GM12878 (cell line): Measurements from ENCODE around the gene STK11. TPM values are rescaled to one million over a fixed set of nuclear protein-coding genes. Genes with fewer than 3 reads are reported as not detected.
A peak's percentile ranks its signal among the peaks of the same experiment; 100 is the strongest.

Experiments used
- ATF2 ChIP-seq: IDR thresholded peaks from 2 replicates; pipeline ENCODE4 v1.6.1; 2012; ENCODE audit warnings: low read length, inconsistent platforms
- ATF3 ChIP-seq: IDR thresholded peaks from 2 replicates; pipeline ENCODE4 v1.6.1; 2011; ENCODE audit warnings: low read depth, mild to moderate bottlenecking, low read length, moderate library complexity, borderline replicate concordance; ENCODE audit errors: extremely low read depth
- BCLAF1 ChIP-seq: fragments of 450-650 bp; IDR thresholded peaks from 2 replicates; pipeline ENCODE4 v1.6.1; 2017; ENCODE audit warnings: antibody characterized with exemption, mild to moderate bottlenecking, moderate library complexity
- BRCA1 ChIP-seq: IDR thresholded peaks from 2 replicates; pipeline ENCODE4 v1.6.1; 2011; ENCODE audit warnings: low read depth, low read length, improper control_type of control experiment
- CHD4 ChIP-seq: fragments of 200-600 bp; sonication (generic); IDR thresholded peaks from 2 replicates; pipeline ENCODE4 v1.6.1; 2016; ENCODE audit warnings: mild to moderate bottlenecking
- FOXM1 ChIP-seq: IDR thresholded peaks from 2 replicates; pipeline ENCODE4 v1.6.1; 2012; ENCODE audit warnings: low read depth, mild to moderate bottlenecking, inconsistent platforms, low read length, moderate library complexity
- LARP7 ChIP-seq: fragments of 450-650 bp; IDR thresholded peaks from 2 replicates; pipeline ENCODE4 v1.6.1; 2017; ENCODE audit warnings: mild to moderate bottlenecking
- NFYB ChIP-seq: IDR thresholded peaks from 2 replicates; pipeline ENCODE4 v1.6.1; 2011; ENCODE audit warnings: low read depth, mild to moderate bottlenecking, low read length, improper control_type of control experiment, moderate library complexity; ENCODE audit not compliant: insufficient read depth
- PAX8 ChIP-seq: fragments of 450-650 bp; IDR thresholded peaks from 2 replicates; pipeline ENCODE4 v1.6.1; 2017; ENCODE audit warnings: mild to moderate bottlenecking, moderate library complexity
- SMAD5 ChIP-seq: IDR thresholded peaks from 2 replicates; pipeline ENCODE4 v1.6.1; 2016; ENCODE audit warnings: antibody characterized with exemption, low read depth
- SREBF1 ChIP-seq: IDR thresholded peaks from 2 replicates; pipeline ENCODE4 v1.6.1; 2012; ENCODE audit warnings: mild to moderate bottlenecking, low read length
- STAT1 ChIP-seq: fragments of 450-650 bp; conservative IDR thresholded peaks from 2 replicates; pipeline ENCODE4 v1.6.1; 2014; ENCODE audit warnings: antibody characterized with exemption, mild to moderate bottlenecking
- SUPT20H ChIP-seq: IDR thresholded peaks from 2 replicates; pipeline ENCODE4 v1.6.1; 2011; ENCODE audit warnings: low read depth, mild to moderate bottlenecking, low read length, moderate library complexity, borderline replicate concordance; ENCODE audit not compliant: control insufficient read depth
- TCF12 ChIP-seq: IDR thresholded peaks from 2 replicates; pipeline ENCODE4 v1.6.1; 2011; ENCODE audit warnings: low read depth, mild to moderate bottlenecking, low read length
- WRNIP1 ChIP-seq: IDR thresholded peaks from 2 replicates; pipeline ENCODE4 v1.6.1; 2011; ENCODE audit warnings: low read depth, low read length, improper control_type of control experiment, borderline replicate concordance
- ZBTB11 ChIP-seq: fragments of 450-650 bp; formaldehyde crosslinking; IDR thresholded peaks from 2 replicates; pipeline ENCODE4 v1.5.0; 2022; ENCODE audit warnings: mild to moderate bottlenecking, missing genetic modification characterization
- ZBTB40 ChIP-seq: fragments of 450-650 bp; IDR thresholded peaks from 2 replicates; pipeline ENCODE4 v1.6.1; 2016; ENCODE audit warnings: mild to moderate bottlenecking, moderate library complexity, borderline replicate concordance
- ZZZ3 ChIP-seq: IDR thresholded peaks from 2 replicates; pipeline ENCODE4 v1.6.1; 2011; ENCODE audit warnings: low read depth; ENCODE audit not compliant: control insufficient read depth, insufficient read length
- polyA plus RNA-seq, 11 experiments: library from polyadenylated mRNA; depleted of rRNA in 4 of 11; unstranded in 6 of 11; stranded (reverse) in 5 of 11; fragments of >200 nt; fragmentation: Nextera tagmentation in 4 of 11; fragmentation: Illumina TruSeq in 1 of 11; extraction: Ambion mirVana in 4 of 11; extraction: Trizol in 1 of 11; gene quantifications; 1 replicate in 1 of 11; 2 replicates in 10 of 11; pipeline versions ENCODE4 v1.2.1 to v1.2.3, GENCODE V29; 2011 to 2016; ENCODE audit warnings: inconsistent platforms in 2 of 11, missing spikeins in 2 of 11, low read depth in 1 of 11
- total RNA-seq, 4 experiments: library from RNA; depleted of rRNA in 3 of 4; stranded (reverse); fragments of >200 nt in 3 of 4; fragmentation: Illumina TruSeq in 1 of 4; extraction: Trizol in 1 of 4; gene quantifications; 2 replicates each; pipeline versions ENCODE4 v1.2.1 to v1.2.3, GENCODE V29; 2013 to 2021

The STK11 gene
- total and polyA plus RNA-seq, 10 of the 15 experiments (the other 5 are each of a cell fraction or from before 2014, with no cell fraction given): 0.33 to 71.0 (median 23.8) TPM

GRCh38 chr19:1259206-1259875 lies 53.8 kb downstream of the STK11 start (continued):
- TF ChIP-seq BCLAF1: no peak
- TF ChIP-seq CHD4: no peak
- peak; percentile 93; the same call in 1 of the 2 replicates for TF ChIP-seq LARP7
- TF ChIP-seq ZZZ3: no peak
- no peak for TF ChIP-seq WRNIP1
- no peak for TF ChIP-seq ATF3
- peak; percentile 73; the same call in 1 of the 2 replicates for TF ChIP-seq ZBTB40
- TF ChIP-seq TCF12: peak; percentile 90
- no peak for TF ChIP-seq SUPT20H
- no peak for TF ChIP-seq ATF2
- no peak for TF ChIP-seq ZBTB11
- no peak for TF ChIP-seq PAX8
- TF ChIP-seq BRCA1: no peak; the same call in 1 of the 2 replicates
- no peak; the same call in 1 of the 2 replicates for TF ChIP-seq STAT1
- no peak for TF ChIP-seq NFYB
- TF ChIP-seq FOXM1: no peak
- TF ChIP-seq SMAD5: peak; percentile 66; the same call in 1 of the 2 replicates
- TF ChIP-seq SREBF1: no peak
